NCI-H226 (cell line): ENCODE measurements around the gene CDKN1B.
A peak's percentile ranks its signal among the peaks of the same experiment; 100 is the strongest.

Source experiments
- DNase-seq: peaks from one replicate; pipeline ENCODE4 v3.0.0-alpha.2; 2015

CDKN1B gene

DNA sequence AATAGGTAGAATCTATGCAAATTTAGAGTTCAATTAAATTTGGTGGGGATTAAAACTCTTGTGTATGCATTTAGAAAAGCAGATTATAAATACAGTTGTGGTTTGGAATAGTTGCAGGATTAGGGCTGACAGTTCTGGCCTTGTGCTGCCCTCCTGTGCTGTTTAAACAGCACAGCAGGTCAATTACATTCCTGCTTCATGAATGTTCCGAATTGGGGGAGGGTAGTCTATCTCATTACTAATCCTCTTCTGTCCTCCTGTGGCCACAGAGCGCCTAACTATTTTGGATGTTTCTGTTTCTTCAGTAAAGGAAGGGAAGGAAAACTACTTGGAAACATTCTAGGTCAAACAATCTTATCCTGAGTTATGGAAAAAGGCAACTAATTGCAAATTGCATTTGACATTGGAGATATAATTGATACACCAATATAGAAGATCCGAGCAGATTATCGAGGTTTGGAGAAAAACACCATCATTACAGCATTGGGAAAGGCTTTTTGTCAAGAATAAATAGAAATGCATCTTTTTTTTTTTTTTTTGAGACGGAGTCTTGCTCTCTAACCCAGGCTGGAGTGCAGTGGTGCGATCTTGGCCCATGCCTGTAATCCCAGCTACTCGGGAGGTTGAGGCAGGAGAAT lies 12.5 kb upstream of the CDKN1B start:
- DNase-seq, result peak; percentile 74

DNA sequence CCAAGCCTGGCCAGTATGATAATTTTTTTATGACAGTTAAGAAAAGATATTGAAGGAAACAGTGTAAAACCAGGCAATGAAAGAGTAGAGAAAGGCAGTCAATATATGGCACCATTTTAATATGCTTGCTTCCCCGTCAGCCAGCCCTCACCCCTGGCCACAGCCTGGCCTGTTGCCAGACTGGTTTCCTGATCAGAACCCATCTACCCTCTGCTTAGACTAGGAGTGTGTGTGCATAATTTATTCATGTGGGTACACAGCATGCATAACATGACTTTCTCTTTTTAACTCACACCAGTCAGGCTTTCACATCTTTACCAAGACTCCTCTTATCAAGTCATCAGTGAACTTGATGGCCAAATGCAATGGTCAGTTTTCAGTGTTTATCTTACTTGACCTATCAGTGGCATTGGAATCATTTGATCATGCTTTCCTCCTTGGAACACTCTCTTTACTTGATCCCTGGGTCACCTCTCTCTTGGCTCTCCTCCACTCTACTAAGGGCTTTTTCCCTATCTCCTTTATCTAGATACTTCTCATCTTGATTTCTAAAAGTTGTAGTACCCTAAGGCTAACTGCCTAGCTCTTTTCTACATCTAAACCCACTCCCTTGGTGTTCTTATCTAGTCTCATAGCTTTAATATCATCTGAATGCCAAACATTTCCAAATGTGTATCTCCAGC lies 11.2 kb upstream of the CDKN1B start:
- DNase-seq, result no peak

DNA sequence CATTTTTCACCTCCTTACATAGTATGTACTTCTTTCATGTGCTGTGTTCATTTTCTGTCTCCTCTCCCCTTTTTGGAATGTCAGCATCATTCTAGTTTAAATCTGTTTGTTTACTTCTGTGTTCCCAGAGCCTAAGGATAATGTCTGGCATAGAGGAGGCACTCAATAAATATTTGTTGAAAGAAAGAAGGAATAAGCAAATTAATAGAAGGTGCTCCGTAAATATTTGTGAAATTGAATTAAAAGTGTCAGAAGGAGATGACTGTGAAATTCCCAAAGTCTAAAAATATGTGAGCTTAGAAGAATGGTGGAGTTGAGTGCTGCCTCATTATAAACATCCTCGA lies 3.3 kb upstream of the CDKN1B start:
- no peak for DNase-seq

- no peak for DNase-seq
These were observed 2.7 kb upstream of the CDKN1B start for GRCh38 chr12:12714276-12715021.

- DNase-seq, result no peak
These were observed 2.1 kb upstream of the CDKN1B start for GRCh38 chr12:12715128-12715458.

DNA sequence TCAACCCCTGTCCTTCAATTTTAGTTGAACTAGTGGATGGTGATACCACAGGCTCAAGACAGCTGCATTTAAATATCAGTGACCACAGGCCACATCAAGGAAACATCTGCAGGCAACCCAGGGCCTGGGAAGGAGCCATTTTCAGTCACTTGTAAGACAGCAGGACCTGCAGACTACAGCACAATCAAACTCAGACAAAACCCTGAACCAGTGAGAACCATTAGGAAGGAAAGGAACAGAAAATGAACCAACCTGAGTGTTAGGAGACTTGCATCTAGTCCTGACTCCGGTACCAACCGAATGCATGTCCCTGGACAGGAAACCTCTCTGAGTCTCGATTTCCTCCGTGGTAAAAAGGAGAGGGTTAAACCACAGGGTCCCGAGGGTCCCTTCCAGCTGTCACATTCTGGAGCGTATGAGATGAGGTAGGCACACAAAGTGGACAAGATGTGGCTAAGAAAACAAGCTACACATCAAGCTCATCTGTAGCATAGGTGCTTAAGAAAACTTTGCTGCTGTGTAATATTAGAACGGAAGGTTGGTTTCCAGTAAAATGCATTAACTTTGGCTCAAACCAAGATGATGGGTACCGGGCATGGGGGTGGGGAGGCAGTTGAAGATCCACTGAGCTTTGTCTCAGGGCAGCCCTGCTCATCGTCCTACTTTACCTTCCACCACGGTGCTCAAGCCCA lies 1.6 kb upstream of the CDKN1B start:
- DNase-seq, result no peak

DNA sequence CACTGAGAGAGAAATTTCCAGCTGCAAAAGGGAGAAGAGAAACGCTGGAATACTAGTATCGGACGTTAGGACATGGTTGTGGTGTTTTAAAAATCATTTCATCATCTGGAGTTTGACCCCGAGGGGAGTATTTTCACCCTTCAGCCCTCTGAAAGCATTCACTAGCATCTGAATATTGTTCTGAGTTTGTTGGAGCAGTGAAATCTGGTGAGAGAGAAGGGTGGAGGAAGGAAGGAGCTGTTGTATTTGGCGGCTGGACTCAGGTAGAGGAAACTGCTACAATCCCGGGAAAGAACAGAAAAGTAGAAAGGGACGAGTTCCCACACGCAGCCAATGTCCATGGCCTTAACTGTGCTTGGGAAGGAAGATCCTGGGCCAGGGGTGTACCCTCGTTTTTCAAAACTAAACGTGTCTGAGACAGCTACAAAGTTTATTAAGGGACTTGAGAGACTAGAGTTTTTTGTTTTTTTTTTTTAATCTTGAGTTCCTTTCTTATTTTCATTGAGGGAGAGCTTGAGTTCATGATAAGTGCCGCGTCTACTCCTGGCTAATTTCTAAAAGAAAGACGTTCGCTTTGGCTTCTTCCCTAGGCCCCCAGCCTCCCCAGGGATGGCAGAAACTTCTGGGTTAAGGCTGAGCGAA lies 896 bp upstream of the CDKN1B start:
- DNase-seq, result no peak

DNA sequence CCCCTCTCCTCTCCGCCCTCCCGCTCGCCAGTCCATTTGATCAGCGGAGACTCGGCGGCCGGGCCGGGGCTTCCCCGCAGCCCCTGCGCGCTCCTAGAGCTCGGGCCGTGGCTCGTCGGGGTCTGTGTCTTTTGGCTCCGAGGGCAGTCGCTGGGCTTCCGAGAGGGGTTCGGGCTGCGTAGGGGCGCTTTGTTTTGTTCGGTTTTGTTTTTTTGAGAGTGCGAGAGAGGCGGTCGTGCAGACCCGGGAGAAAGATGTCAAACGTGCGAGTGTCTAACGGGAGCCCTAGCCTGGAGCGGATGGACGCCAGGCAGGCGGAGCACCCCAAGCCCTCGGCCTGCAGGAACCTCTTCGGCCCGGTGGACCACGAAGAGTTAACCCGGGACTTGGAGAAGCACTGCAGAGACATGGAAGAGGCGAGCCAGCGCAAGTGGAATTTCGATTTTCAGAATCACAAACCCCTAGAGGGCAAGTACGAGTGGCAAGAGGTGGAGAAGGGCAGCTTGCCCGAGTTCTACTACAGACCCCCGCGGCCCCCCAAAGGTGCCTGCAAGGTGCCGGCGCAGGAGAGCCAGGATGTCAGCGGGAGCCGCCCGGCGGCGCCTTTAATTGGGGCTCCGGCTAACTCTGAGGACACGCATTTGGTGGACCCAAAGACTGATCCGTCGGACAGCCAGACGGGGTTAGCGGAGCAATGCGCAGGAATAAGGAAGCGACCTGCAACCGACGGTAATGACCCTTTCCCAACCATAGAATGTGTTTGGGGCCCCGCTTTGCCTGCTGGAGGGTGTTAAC lies 615 bp downstream of the CDKN1B start:
- no peak for DNase-seq

DNA sequence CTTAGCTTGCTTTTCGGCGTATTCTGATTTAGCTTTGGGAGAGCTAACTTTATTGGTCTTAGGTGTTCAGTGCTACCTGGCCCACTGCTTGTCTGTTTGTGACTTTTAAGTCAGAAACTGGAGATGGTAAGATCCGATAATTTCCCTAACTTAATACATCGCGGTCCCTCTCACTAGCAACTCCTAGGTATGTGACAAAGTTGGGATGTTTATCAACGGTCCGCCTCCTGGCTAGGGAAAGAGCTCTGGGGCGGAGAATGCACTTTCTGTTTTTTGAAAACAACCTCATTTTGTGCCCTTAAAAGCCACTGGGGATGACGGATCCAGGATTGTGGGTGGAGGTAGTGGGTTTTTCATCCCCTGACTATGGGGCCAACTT lies 1.2 kb downstream of the CDKN1B start:
- no peak for DNase-seq

DNA sequence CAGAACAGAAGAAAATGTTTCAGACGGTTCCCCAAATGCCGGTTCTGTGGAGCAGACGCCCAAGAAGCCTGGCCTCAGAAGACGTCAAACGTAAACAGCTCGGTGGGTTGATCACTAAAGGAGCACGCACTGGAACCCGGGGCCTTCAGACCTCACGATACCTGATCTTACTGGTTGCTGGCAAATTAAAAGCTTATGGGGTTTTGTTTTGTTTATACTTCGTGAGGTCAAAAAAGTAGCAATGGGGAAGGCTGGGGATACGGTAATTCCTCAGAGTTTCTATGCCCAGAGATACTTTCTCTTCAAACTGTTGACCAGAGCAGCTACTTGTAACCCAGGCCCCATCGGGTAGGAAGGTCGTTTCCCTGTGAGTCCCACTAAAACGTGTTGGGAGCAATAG lies 1.7 kb downstream of the CDKN1B start:
- DNase-seq, result no peak

- no peak for DNase-seq
These were observed 2.3 kb downstream of the CDKN1B start for GRCh38 chr12:12719496-12719895.

DNA sequence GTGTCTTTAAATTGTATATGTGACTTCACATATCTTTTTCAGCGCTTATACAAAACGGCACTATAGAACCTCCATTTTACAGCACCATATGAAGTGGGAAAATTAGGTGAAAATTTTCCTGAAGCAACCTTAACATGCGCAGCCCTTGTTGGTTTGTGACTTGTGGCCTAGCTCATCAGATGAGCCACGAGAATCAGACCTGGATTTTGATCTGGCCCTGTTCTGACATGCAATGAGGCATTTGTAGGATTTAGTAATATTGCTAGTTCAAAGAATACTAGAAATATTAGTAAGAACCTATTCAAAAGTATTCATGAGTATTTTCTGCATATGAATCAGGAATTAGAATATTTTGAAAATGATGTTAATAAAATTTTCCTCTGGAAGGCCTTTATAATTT lies 2.9 kb downstream of the CDKN1B start:
- no peak for DNase-seq

DNA sequence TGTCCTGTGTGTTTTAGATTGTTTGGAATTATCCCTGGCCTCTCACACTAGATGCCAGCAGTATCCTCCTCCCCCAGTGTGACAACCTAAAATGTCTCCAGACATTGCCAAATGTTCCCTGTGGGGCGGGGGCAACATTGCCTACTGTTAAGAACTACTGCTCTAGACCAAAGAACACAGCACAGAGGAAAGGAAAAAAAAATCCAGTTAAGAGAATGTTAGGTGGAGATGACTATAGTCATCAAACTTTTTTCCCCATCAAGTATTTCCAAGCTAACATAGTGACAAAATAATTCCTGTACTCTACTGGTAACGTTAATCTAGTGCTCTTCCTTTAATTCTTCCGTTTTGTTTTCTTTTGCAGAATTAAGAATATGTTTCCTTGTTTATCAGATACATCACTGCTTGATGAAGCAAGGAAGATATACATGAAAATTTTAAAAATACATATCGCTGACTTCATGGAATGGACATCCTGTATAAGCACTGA lies 3.5 kb downstream of the CDKN1B start:
- no peak for DNase-seq

GRCh38 chr12:12721176-12721751 lies 4.1 kb downstream of the CDKN1B start:
- DNase-seq, result no peak

DNA sequence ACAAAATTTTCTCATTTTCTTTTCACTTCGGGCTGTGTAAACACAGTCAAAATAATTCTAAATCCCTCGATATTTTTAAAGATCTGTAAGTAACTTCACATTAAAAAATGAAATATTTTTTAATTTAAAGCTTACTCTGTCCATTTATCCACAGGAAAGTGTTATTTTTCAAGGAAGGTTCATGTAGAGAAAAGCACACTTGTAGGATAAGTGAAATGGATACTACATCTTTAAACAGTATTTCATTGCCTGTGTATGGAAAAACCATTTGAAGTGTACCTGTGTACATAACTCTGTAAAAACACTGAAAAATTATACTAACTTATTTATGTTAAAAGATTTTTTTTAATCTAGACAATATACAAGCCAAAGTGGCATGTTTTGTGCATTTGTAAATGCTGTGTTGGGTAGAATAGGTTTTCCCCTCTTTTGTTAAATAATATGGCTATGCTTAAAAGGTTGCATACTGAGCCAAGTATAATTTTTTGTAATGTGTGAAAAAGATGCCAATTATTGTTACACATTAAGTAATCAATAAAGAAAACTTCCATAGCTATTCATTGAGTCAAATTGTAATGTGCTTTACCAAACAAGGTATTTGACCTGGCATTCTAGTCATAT lies 4.8 kb downstream of the CDKN1B start:
- DNase-seq, result no peak

GRCh38 chr12:12722435-12723148 lies 5.4 kb downstream of the CDKN1B start:
- DNase-seq, result no peak

GRCh38 chr12:12723149-12723680 lies 6.0 kb downstream of the CDKN1B start:
- DNase-seq, result no peak

GRCh38 chr12:12723681-12724420 lies 6.7 kb downstream of the CDKN1B start:
- DNase-seq, result no peak

DNA sequence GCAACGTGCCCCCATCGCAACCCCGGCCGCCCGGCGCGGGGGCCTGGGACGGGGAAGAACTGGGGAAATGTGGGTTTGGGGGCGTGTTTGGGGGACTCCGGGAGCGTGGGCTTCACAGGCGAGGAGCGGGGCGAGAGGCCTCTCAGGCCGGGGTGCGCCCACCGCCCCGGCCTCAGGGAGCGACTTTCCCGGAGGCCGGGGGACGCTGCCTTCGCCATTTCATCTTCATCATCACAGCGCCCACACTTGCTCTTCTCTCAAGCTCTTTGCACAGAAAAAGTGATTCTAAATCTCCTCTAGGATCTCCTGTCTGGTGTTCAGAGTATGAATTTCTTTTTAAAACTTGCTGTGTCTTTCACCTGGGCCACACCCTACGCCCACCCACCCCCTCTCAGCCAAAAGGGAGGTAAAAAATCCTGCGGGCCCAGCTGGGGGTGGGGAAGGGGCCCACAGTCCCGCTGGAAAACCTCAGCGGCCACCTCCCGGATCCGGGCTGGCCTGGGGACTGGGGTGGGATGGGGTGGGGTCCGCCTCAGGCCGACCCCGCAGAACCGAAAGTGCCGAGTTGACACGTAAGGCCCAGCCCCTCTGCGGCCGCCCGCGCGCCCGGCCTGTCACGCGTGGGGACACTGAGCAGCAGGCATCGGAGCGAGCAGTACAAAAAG lies 7.4 kb downstream of the CDKN1B start:
- DNase-seq, result no peak
